SU-DHL-6 (cell line): ENCODE data around the gene SUCNR1.

ENCODE experiments used
- EZH2phosphoT487 ChIP-seq: fragments of 200-600 bp; sonication (generic), shearing (Covaris generic); conservative IDR thresholded peaks from 2 replicates; pipeline ENCODE4 v1.6.1; 2018; ENCODE audit warnings: mild to moderate bottlenecking, antibody characterized with exemption, low read length, moderate library complexity, mixed read lengths
- TF ChIP-seq, protein P1 (sequence below): fragments of 200-600 bp; sonication (generic); IDR thresholded peaks from one replicate; pipeline ENCODE4 v1.5.1; 2017; ENCODE audit warnings: antibody characterized with exemption, mild to moderate bottlenecking, low read length, moderate library complexity; ENCODE audit not compliant: insufficient read depth, poor library complexity, severe bottlenecking

DNA sequence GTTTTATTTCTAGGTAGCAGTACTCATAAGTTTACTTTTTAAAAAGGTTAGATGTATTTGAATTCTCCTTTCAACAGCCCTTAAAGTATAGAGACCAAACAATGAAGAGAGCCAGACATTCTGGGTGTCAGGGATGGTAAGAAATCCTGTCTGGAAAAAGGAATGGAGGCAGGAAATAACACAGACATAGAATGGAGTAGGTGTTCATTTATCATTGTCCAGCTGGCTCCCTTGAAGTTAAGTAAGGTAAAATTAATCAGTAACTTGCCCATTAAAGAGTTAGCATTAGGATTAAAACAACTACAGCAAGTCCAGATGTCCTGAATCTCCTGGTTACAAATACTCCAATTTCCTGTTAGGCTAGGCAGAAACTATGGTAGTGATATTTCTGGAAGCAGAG, 13.5 kb upstream of the SUCNR1 start:
- TF ChIP-seq, protein P1, sequence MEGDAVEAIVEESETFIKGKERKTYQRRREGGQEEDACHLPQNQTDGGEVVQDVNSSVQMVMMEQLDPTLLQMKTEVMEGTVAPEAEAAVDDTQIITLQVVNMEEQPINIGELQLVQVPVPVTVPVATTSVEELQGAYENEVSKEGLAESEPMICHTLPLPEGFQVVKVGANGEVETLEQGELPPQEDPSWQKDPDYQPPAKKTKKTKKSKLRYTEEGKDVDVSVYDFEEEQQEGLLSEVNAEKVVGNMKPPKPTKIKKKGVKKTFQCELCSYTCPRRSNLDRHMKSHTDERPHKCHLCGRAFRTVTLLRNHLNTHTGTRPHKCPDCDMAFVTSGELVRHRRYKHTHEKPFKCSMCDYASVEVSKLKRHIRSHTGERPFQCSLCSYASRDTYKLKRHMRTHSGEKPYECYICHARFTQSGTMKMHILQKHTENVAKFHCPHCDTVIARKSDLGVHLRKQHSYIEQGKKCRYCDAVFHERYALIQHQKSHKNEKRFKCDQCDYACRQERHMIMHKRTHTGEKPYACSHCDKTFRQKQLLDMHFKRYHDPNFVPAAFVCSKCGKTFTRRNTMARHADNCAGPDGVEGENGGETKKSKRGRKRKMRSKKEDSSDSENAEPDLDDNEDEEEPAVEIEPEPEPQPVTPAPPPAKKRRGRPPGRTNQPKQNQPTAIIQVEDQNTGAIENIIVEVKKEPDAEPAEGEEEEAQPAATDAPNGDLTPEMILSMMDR: no peak
- TF ChIP-seq EZH2phosphoT487: no peak
